NCI-H2107 treated with DMSO at 0.1 percent for 48 hours (cell line): ENCODE data around the gene MRPL17.
A peak's percentile ranks its signal among the peaks of the same experiment; 100 is the strongest.
"Not testable (repeated sequence)": the region's sequence is repeated elsewhere in the genome, so short reads cannot be mapped to it uniquely, and the experiment has no call there.

Source experiments
- DNase-seq: peaks from one replicate; lab custom pipeline; 2025; ENCODE audit not compliant: unreplicated experiment; lab: John Stamatoyannopoulos, UW

MRPL17 gene

DNA sequence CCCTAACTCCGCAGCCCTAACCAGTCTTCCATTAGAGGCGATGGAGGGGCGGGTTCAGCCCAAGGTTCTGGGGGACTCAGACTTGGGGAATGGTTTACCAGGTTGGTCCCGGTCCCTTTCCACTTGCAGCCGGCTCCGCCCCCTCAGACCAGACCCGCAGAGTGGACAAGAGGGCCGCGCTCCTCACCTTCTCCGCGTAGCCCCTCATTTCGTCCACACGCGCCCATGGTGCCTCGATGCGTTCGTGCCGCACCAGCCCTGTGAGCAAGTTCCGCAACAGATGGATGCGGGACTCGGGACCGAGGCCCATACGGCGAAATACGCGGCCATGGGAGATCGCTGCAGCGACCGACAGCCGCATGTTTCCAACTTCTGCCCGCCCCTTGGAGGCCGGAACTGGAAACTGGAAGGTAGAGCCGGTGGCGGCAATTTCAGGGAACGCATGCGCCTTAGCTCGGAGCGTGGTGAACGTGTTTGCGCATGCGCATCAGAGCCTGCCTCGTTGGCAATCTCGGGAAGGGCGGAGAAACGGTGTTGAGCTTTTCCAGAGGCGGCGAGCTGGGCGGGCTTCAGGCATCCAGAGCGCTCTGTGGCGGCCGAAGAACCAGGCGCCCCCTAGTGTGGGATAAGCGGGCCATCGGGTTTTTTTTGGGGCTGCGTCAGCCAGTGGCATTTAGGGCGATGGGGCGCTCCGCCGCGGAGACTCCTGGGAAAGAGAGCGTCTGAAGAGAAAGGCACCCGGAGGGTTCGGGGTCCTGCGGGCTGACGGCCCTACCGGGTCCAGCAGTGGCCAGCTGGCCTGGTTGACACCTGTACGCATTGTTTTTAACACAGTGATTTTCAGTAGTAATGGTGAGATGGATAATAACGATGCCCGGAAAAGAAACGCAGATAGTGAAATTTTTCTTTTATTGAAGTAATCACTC, at the start of gene MRPL17:
MRPL17 (minus strand) TSS at position 405 of the 926 bp plus-strand sequence; CDS start at position 361, 44 bp downstream.
- peak; percentile 98 for DNase-seq

DNA sequence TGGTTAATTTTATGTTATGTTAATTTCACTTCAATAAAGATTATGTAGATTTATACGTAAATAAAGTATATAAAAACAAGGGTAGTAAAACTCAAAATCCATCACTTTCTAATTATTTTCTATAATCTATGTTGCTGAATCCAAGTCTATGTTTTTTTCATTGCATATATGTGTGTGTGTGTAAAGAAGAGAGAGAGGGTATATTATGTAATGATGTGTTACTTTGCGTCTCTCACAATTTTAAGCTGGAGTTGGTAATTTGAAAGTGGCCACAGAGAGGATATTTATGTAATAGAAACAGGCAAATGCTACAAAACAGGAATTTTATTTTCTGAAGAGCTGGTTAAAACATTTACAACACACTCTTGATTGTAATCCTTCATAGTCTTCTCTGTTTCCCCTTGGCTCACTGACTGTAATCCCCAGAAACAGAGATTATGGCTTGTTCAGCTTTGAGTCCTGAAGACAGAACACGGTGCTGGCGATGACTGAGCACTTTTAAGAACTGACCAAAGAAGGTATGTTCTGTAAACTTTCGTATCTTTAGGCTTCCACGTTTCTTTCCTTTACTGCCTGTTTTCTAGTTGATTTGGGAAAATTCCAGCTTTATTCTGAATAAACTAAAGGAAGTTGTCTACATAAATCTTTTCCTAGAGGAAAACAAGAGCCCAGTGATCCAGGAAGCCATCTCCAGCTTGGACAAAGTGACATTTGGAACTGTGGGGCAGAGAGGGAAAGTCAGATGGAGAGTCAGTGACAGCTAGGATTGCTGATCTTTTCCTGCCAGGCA, 45.0 kb upstream of the MRPL17 start:
- no peak for DNase-seq

DNA sequence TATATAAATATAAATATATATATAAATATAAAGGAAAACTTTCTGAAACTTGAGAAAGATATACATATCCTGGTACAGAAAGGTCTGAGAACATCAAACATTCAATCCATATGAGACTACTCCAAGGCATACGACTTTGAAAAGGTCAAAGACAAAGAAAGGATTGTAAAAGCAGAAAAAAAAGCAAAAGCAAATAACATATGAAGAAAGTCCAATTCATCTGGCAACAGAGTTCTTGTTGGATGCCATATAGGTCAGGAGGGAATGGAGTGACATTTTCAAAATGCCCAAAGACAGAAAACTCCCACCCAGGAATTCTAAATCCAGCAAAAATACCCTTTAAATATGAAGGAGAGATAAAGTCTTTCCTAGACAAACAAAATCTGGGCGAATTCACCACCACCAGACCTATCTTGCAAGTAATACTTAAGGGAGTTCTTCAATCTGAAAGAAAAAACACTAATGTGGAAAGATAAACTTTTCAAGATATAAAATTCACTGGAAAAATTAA, 42.3 kb upstream of the MRPL17 start:
- DNase-seq: no peak

- DNase-seq: no peak
These were observed 40.9 kb upstream of the MRPL17 start for GRCh38 chr11:6724013-6724412.

DNA sequence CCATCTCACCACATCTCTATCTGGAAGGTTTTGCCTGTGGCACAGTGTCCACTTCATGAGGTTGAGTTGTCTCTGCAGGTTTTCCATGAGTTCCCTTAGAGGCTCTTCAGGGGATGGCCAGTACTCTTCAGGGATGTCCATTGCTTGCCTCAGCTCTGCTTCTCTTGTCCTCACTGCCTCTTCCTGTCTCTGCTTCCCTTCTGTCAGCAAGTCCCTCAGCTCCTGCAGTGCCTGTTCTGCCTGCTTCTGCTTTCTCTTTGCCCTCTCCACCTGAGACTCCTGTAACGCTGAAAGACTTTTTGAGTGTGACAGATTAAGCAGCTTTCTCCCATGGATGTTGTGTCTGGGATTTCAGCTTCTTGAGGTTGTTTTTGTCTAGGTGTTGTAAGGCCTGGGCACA, 38.2 kb upstream of the MRPL17 start:
- no peak for DNase-seq

GRCh38 chr11:6719576-6719975, 36.4 kb upstream of the MRPL17 start:
- no peak for DNase-seq

DNA sequence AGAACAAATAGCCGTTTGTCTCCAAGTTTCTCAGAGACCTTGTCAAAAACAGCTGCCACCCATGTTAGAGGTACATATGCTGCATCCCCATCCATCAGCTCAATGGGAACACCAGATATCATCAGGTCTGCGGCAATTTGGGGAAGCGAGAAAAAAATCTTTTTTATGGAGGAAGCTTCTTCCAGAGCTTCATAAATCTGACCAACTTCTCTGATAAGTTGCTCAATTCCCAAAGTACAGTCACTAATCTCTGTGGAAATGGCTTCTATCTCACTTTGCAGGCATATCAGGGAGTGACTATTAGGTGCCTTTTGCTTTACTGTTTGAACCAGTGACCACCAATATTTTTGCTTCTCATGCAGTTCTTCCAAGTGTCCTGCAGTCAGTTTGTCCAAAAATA, 34.3 kb upstream of the MRPL17 start:
- no peak for DNase-seq

DNA sequence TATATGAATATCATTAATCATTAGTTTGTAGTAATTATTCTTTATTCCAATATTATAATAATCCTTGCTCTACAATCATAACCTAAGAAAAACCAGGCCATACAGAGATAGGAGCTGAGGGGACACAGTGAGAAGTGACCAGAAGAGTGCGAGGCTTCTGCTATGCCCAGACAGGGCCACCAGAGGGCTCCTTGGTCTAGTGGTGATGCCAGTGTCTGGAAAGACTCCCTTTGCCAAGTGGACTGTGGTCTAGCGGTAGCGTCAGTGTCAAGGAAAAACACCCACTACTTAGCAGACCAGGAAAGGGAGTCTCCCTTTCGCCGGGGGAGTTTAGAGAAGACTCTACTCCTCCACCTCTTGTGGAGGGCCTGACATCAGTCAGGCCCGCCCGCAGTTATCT, 28.4 kb upstream of the MRPL17 start:
- not testable (repeated sequence) for DNase-seq

DNA sequence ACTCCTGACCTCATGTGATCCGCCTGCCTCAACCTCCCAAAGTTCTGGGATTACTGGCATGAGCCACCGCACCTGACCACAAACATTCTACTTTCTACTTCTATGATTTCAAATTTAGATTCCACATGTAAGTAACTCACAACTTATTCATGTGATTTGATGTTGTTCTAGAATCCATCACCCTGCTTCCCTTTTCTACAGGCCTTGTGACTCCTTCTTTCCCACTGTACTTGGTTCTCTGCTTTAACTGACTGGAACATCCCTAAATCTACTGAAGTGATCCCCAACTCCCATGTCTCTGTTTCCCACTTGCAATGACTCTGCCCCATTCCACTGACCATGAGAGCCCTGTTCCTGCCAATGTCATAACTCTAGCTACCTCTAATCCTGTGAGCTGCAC, 25.7 kb upstream of the MRPL17 start:
- no peak for DNase-seq

DNA sequence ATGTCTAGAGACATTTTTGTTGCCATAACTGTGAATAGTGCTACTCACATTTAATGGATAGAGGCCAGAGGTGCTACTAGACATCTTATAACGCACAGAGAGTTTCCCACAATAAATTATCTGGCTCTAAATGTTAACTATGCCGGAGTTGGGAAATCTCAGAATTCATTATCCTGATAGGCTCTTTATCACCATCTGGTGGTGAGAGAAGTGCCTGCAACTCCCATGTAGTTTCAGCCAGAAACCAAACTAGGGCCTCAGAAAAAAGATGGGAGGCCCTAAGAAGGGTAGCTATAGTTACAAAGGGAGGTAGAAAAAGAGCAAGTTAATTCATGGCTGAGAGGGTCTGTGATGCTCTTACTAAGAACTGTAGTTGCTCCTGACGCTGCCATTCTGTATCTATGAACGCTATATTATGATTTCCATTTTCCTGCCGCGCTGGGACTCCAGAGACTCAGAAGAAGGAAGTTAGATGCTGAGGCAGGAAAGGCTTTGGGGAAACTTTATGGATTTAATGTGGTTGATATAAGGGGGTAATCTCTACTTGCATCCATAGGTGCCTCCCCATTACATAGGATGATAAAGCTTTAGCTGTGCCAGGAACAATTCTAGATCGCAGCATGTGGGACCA, 22.9 kb upstream of the MRPL17 start:
- DNase-seq: peak; percentile 25

DNA sequence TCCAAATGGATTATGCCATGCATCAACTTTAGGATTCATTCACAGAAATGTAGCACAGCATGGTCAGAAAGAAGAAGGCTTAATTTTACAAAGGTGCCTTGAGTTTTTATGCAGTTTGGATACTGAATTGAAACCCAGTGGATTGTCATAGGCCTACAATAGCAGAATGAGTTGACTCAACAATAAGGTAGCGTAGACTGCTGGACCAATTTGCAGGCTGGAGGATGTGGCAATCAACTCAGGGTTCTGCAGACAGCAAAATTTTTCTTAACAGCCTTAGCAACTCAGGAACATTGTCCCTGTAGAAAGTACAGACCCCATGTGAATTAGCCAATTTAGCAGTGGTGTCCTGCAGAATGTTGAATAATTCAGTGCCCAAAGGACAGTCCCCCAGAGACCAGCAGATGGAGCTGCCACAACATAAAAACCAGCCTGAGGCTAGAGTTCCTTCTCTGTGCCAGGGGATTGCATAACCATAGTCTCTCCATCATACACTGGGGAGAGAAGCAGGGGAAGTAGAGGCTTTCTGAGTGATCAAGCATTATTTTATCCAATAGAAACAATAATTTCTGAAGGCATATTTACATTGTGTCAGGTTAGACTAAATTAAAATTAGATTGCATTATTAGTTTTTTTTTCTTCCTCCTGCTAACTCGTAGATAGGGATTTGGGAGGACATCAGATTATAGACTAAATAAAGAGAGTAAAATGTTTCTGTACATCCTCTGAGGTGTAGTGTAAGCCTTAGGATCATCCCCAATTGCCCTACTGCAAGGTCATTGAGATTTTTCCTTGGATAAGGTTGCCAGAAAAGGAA, 20.3 kb upstream of the MRPL17 start:
- peak; percentile 10 for DNase-seq

GRCh38 chr11:6701955-6702354, 18.8 kb upstream of the MRPL17 start:
- DNase-seq: not testable (repeated sequence)

DNA sequence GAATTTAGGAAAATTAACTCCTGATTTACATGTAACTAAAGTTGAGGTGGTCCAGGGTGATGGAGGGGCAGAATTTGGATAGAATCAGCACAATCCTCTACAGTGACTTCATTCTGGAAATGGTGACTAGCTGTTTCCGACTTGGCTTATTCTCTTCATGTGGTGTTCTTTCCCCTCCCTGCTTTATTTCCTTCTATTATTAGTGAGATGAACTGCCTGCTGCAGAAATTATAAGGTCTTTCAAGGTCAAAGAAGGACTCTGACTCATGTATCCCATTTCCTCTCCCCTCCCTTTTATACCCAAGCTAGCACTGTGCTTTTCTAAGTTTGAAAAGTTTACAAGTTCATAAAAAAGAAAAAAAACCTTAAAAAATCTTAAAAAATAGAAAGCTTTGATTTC, 12.2 kb upstream of the MRPL17 start:
- no peak for DNase-seq

DNA sequence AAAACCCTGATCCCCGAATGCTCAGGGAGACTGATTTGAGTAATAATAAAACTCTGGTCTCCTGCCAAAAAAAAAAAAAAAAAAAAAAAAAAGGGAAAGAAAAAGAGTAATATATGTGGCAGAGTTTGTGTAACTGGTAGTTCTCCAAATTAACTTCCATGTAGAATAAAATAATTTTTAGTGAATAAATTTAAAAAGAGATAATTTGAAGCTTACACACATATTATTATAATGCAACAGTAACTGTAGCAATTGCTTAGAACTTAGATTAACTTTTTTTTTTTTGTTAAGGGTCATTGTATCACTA, 11.0 kb upstream of the MRPL17 start:
- no peak for DNase-seq

- DNase-seq: no peak
These were observed 10.4 kb upstream of the MRPL17 start for GRCh38 chr11:6693342-6694228.

- DNase-seq: no peak
These were observed 9.0 kb upstream of the MRPL17 start for GRCh38 chr11:6692128-6692527.

GRCh38 chr11:6690431-6691132, 7.4 kb upstream of the MRPL17 start:
- DNase-seq: not testable (repeated sequence)

DNA sequence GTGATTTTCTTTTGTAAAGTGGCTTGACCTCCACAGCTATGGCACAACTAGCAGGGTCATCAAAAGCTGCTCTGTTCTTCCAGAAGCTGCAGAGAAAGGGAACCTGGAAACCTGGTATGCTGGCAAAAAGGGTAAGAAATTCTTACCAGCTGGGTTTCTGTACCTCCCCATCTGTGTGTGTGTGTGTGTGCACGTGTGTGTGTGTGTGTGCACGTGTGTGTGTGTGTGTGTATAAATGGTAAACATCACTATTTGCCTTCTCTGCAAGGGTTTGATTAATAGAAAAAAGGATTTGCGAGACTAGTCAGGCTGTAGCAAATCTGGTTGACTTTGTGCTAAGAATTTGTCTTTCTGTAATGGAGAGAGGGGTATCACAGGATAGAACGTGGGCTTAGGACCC, 4.7 kb upstream of the MRPL17 start:
- no peak for DNase-seq

DNA sequence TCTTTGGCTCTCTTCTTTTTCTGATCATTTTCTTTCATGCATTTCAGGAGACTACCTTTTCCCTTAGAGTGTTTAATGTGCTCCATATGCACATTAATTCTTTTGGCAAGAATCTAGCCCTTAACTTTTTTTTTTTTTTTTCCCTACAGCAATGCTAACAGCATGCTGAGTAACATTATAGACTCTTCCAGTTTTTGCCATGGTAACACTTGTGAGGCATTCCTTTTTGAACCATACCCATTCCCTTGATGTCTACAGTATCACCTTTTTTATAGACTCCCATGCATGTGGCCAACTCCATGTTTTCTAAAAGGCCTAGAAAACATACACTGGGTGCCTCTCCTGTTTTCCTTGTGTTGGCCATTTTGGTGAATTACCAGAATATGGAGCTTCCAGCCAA, 2.9 kb upstream of the MRPL17 start:
- DNase-seq: no peak
